Activated T-cell treated with anti-CD3 and anti-CD28 coated beads, Interleukin-2, amount 50 U/mL, for 4 hours (primary cell): ENCODE results near the gene SRCAP. TPM values are rescaled to one million over a fixed set of nuclear protein-coding genes. Genes with fewer than 3 reads are reported as not detected.
A peak's percentile ranks its signal among the peaks of the same experiment; 100 is the strongest.
"Not testable (repeated sequence)": the region's sequence is repeated elsewhere in the genome, so short reads cannot be mapped to it uniquely, and the experiment has no call there.

ENCODE experiments used
- ATAC-seq, 2 donors: fragments of 200-7000 bp; cut with Tn5 transposase; one replicate each; pipeline ENCODE4 v1.10.0; 2021
- DNase-seq: peaks from one replicate; pipeline ENCODE4 v3.0.0-alpha.2; 2020
- H3K27me3 Mint-ChIP-seq: one replicate; pipeline ENCODE4 v1.8.0; 2021; ENCODE audit warnings: low read depth, mixed read lengths
- H3K36me3 Mint-ChIP-seq: one replicate; pipeline ENCODE4 v1.8.0; 2022; ENCODE audit warnings: mixed read lengths; ENCODE audit not compliant: insufficient read depth
- H3K4me1 Mint-ChIP-seq: one replicate; pipeline ENCODE4 v1.8.0; 2021; ENCODE audit warnings: low read depth, mixed read lengths
- H3K4me3 Mint-ChIP-seq: one replicate; pipeline ENCODE4 v1.8.0; 2021; ENCODE audit warnings: mild to moderate bottlenecking, moderate library complexity, mixed read lengths
- H3K9me3 Mint-ChIP-seq: one replicate; pipeline ENCODE4 v1.8.0; 2021; ENCODE audit warnings: mixed read lengths
- total RNA-seq, 3 donors: library from RNA; stranded (reverse); gene quantifications; one replicate each; pipeline ENCODE4 v1.2.1, GENCODE V29; 2021

The SRCAP gene
- total RNA-seq, 3 donors from 2014 or later: 86.3 to 100 (median 96.5) TPM

DNA sequence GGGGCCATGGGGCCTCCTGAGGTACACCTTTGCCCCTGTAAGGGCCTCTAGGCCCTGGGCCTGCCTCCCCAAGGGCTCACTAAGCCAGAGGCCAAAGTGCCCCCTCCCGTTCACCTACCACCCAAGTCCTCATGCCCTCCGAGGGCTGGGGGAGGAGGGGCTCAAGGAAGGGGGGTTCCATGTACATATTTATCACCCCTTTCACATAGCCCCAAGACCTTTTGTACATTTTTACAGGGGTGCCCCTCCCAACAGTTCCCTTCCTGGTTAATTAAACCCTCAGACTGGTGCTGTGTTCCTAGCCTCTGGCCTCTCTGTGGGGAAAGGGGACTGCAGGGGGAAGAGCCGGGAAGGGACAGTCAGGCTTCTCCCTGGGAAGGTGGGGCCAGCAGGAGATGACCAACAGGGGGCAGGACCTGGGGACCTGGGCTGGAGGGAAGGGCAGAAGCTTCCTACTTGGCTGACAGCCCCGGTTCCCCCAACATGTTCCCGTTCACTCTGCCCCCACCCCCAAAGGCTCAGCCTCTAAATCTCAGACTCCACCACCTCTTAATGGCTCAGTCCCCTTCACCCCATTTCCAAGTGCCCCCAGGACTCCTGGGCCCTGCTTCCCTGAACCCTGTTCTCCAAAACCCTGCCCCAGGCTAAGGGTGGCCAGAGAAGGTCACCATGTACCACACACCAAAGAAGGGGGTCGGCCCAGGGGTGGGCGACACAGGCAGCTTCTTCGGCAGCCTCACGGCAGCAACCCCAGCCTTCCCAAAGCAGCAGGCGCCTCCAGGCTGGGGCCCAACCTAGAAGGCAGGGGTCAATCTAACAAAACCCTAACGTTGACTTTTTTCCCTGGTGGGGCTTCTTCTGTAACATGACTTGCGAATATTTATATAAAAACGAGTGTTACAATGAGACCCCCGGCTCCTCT, 28.8 kb upstream of the SRCAP start:
- Mint-ChIP-seq H3K4me3 (no peak overlapping the region), H3K4me1 (peaks cover 2% of the 10 kb centered on the region), H3K9me3 (no peaks in the 10 kb centered on the region), H3K27me3 (no peaks in the 10 kb centered on the region), H3K36me3 (peaks cover 21% of the 10 kb centered on the region)
- ATAC-seq (no peak), DNase-seq (no peak)

GRCh38 chr16:30675143-30675542, 23.8 kb upstream of the SRCAP start:
- H3K36me3 Mint-ChIP-seq: no peaks in the 10 kb centered on the region
- DNase-seq (no peak), ATAC-seq (no peak)
- peaks cover 2% of the 10 kb centered on the region for H3K4me1 Mint-ChIP-seq
- no peak overlapping the region for H3K4me3 Mint-ChIP-seq
- H3K27me3 Mint-ChIP-seq: no peaks in the 10 kb centered on the region
- H3K9me3 Mint-ChIP-seq: no peaks in the 10 kb centered on the region

GRCh38 chr16:30677931-30678585, 20.9 kb upstream of the SRCAP start:
- no peak for DNase-seq
- no peaks in the 10 kb centered on the region for H3K27me3 Mint-ChIP-seq
- H3K4me1 Mint-ChIP-seq: no peaks in the 10 kb centered on the region
- no peak for ATAC-seq
- no peaks in the 10 kb centered on the region for H3K9me3 Mint-ChIP-seq
- H3K36me3 Mint-ChIP-seq: no peaks in the 10 kb centered on the region
- no peak overlapping the region for H3K4me3 Mint-ChIP-seq

DNA sequence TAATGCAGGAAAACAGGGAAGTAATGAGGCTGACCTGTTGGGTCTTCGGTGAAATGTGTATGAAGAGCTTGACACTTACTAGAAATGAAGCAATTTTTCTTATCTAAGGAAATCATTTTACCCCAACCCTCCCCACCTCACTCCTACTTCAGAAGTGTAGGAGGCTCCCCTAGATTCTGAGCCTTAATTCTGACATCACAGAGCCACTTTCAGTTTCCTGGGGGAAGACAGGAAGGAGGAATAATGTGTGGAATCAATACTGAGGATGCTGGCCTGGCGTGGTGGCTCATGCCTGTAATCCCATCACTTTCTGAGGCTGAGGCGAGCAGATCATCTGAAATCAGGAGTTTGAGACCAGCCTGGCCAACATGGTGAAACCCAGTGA, 20.4 kb upstream of the SRCAP start:
- H3K36me3 Mint-ChIP-seq: no peaks in the 10 kb centered on the region
- ATAC-seq (no peak), DNase-seq (no peak)
- H3K9me3 Mint-ChIP-seq: no peaks in the 10 kb centered on the region
- H3K4me1 Mint-ChIP-seq: no peaks in the 10 kb centered on the region
- H3K4me3 Mint-ChIP-seq: no peak overlapping the region
- no peaks in the 10 kb centered on the region for H3K27me3 Mint-ChIP-seq

DNA sequence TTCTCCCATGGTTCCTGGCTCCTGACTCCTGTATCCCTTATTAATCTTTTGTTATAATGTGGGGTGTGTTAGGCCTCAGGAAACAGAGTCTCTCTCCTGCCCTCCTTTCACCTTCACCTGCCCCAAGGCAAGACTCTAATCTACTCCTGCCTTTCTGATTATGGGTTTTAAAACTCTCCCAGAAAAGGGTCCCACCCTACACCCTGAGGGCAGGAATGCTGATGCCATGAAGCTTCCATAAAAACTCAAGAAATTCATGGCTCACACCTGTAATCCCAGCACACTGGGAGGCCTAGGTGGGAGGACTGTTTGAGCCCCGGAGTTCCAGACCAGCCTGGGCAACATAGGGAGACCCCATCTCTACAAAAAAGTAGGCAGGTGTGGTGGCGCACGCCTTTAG, 18.6 kb upstream of the SRCAP start:
- no peaks in the 10 kb centered on the region for H3K27me3 Mint-ChIP-seq
- no peak overlapping the region for H3K4me3 Mint-ChIP-seq
- DNase-seq: no peak
- no peaks in the 10 kb centered on the region for H3K36me3 Mint-ChIP-seq
- H3K4me1 Mint-ChIP-seq: no peaks in the 10 kb centered on the region
- H3K9me3 Mint-ChIP-seq: no peaks in the 10 kb centered on the region
- ATAC-seq: no peak

GRCh38 chr16:30688701-30689100, 10.3 kb upstream of the SRCAP start:
- Mint-ChIP-seq H3K4me3 (no peak overlapping the region), H3K36me3 (no peaks in the 10 kb centered on the region), H3K4me1 (peaks cover 4% of the 10 kb centered on the region), H3K9me3 (no peaks in the 10 kb centered on the region), H3K27me3 (no peaks in the 10 kb centered on the region)
- DNase-seq (no peak), ATAC-seq (no peak)

- H3K27me3 Mint-ChIP-seq: no peaks in the 10 kb centered on the region
- no peak for ATAC-seq
- no peaks in the 10 kb centered on the region for H3K9me3 Mint-ChIP-seq
- no peak overlapping the region for H3K4me3 Mint-ChIP-seq
- no peak for DNase-seq
- peaks cover 9% of the 10 kb centered on the region for H3K4me1 Mint-ChIP-seq
- no peaks in the 10 kb centered on the region for H3K36me3 Mint-ChIP-seq
These were observed 7.1 kb upstream of the SRCAP start for GRCh38 chr16:30691907-30692306.

- DNase-seq (no peak), ATAC-seq (no peak)
- Mint-ChIP-seq H3K36me3 (no peaks in the 10 kb centered on the region), H3K4me1 (peaks cover 15% of the 10 kb centered on the region), H3K9me3 (no peaks in the 10 kb centered on the region), H3K27me3 (no peaks in the 10 kb centered on the region), H3K4me3 (no peak overlapping the region)
These were observed 6.4 kb upstream of the SRCAP start for GRCh38 chr16:30692396-30693064.

GRCh38 chr16:30694926-30695693, 3.9 kb upstream of the SRCAP start:
- DNase-seq (no peak), ATAC-seq (no peak)
- Mint-ChIP-seq H3K36me3 (peaks cover 7% of the 10 kb centered on the region), H3K4me1 (peaks cover 23% of the 10 kb centered on the region), H3K4me3 (no peak overlapping the region), H3K9me3 (no peaks in the 10 kb centered on the region), H3K27me3 (no peaks in the 10 kb centered on the region)

DNA sequence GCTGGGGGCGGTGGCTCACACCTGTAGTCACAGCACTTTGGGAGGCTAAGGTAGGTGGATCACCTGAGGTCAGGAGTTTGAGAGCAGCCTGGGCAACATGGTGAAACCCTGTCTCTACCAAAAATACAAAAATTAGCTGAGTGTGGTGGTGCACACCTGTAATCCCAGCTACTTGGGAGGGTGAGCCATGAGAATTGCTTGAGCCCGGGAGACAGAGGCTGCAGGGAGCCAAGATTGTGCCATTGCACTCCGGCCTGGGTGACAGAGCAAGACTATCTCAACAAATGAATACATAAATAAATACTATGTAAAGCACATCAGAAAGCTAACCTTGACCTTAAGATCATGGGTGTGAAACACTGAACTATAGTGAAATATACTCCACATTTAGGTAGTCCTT, 2.3 kb upstream of the SRCAP start:
- Mint-ChIP-seq H3K4me1 (peaks cover 29% of the 10 kb centered on the region), H3K36me3 (peaks cover 14% of the 10 kb centered on the region)
- not testable (repeated sequence) for H3K27me3 Mint-ChIP-seq, ATAC-seq, DNase-seq, H3K4me3 Mint-ChIP-seq, H3K9me3 Mint-ChIP-seq

DNA sequence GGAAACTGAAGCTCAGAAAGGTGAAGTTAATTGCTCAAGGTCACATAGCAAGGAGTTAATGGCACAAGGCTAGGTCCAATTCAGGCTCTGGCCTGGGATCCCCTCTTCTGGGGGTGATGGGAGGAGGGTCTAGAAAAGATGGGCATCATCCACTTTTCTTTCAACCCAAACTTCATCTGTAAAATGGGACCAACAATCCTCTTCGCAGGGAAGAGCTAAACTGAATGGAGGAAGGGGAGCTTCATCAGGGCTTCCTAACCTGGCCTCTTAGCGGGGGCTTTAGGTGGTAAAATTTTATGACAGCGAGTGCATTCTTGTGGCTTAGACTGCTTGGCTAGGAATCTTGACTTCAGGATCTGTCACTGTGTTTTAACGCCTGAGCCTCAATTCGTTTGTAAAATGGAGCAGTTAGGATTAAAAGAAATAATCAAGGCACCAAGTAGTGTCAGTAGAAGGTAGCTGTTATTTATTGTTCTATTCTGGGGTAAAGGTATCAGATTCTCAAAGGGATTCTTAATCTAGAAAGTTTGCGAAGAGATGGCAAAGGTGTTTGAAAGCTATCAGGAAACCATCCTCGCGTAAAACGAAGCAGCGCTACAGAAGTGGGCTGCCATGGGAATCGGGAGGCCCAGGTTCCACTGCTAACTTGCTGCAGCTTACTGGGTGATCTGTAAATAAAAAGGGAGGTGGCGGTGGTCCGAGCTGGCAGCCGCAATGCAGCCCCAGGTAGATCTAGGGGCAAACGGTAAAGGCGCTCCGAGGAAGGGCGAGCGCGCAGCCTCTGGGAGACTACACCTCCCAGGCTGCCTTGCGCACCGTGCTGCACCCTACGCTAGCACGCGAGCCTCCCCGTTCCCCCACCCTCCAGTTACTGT, 1.5 kb upstream of the SRCAP start:
- DNase-seq: no peak
- Mint-ChIP-seq H3K36me3 (peaks cover 15% of the 10 kb centered on the region), H3K9me3 (no peaks in the 10 kb centered on the region), H3K4me1 (peaks cover 29% of the 10 kb centered on the region), H3K27me3 (no peaks in the 10 kb centered on the region), H3K4me3 (peak overlapping the region; percentile 93)
- ATAC-seq: peak; percentile 88 to 89

DNA sequence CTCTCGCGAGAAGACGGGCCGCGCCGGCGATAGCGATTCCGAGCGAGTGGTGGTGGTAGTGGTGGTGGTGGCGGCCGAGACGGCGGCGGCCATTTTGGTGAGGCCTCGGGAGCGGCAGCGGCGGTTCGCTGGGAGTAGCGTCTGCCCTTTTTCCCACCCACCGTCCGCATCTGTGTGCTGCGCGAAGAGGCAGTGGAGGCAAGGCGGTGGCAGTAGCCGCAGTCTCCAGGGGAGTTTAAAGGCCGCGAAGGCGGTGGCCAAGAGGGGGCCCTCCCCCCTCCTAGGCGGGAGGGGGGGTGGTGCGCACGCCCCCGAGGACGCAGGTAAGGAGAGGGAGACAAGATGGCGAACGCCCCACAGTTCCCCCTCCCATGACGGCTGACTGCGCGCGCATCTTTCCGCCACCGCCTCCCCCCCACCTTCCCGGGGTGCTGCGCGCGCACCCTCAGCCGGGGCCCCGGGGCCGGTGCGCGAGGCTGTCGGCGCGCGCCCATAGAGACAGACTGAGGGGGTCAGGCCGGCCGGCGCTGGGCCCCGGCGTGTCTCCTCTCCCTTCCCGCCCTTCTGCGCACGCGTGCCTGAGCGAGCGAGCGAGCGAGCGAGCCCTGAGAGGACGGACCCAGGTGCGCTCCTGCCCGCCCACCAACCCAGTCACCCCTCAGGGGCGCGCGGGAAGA, 694 bp upstream of the SRCAP start:
- DNase-seq (peak; percentile 99), ATAC-seq (peak; percentile 77 to 78)
- Mint-ChIP-seq H3K9me3 (no peaks in the 10 kb centered on the region), H3K4me3 (peak overlapping the region; percentile 93), H3K36me3 (peaks cover 18% of the 10 kb centered on the region), H3K27me3 (no peaks in the 10 kb centered on the region), H3K4me1 (peaks cover 31% of the 10 kb centered on the region)

DNA sequence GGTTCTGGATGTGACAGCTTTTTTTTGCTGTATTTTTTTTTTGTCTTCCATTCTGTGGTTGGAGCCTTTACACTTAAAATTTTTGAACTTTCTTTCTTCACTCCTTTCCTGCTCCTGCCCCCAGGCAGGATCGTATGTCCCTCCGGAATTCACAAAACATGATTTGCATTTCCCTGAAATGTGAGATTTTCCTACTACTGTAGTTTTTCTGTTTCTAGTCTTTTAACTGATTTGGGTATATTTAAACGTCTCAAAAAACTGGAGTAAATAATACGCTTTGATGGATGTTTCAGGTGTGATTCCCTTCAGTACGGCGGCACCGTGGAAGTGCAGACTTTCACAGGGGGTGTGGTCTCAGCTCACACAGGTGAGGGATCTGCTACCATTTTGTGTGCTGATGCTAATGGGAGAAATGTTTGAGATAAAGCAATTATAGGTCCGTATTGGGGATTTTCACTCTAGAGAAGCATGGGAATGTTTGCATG, 686 bp downstream of the SRCAP start:
- no peak for DNase-seq

More for the DNA sequence above, 686 bp downstream of the SRCAP start:
- Mint-ChIP-seq H3K27me3 (no peaks in the 10 kb centered on the region), H3K4me1 (peaks cover 27% of the 10 kb centered on the region), H3K4me3 (peak overlapping the region; percentile 93), H3K9me3 (no peaks in the 10 kb centered on the region), H3K36me3 (peaks cover 18% of the 10 kb centered on the region)
- no peak for ATAC-seq
